Measurements from ENCODE around the gene SAYSD1. TPM values are rescaled to one million over a fixed set of nuclear protein-coding genes. Genes with fewer than 3 reads are reported as not detected.

Gene SAYSD1
- total and polyA plus RNA-seq, 2 of the 8 experiments (the other 6 are each of a cell fraction or from before 2014, with no cell fraction given), result 6.7 to 7.9 TPM

DNA sequence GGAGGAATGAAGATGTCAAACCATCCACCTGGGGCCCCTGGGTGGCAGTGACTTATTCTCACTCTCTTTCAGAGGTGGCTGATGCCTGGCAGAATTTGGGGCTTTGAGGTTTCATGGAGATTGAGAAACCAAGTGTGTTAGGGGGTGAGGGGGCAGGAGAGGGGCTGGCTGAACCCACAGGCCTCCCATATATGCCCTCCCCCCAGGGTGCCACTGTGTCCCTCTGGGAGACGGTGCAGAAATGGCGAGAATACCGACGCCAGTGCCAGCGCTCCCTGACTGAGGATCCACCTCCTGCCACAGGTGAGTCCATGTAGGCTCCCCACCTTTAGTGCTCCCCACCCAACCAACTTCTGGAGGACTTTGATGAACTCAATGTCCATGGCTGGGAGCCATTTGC lies 58.8 kb downstream of the SAYSD1 start (continued):
- TF ChIP-seq EP300 (IDR thresholded peaks at IDR 0.05; ENCODE audit: borderline replicate concordance in 1 of 2, low read depth in 2 of 2, low read length in 2 of 2), result no peak
- TF ChIP-seq BACH1 (IDR thresholded peaks at IDR 0.05; ENCODE audit: low read length), result no peak
- TF ChIP-seq FOSL1 (IDR thresholded peaks at IDR 0.05; ENCODE audit: insufficient read depth, low read depth, low read length), result no peak

Measured in H1 (cell line).